HCT116 (cell line): ENCODE results near the gene SOBP. TPM values are rescaled to one million over a fixed set of nuclear protein-coding genes. Genes with fewer than 3 reads are reported as not detected.
A peak's percentile ranks its signal among the peaks of the same experiment; 100 is the strongest.

ENCODE experiments used
- ATAC-seq: fragments of 200-7000 bp; cut with Tn5 transposase; 2 replicates; pipeline ENCODE4 v1.9.1; 2020; ENCODE audit warnings: mild to moderate bottlenecking, moderate library complexity
- BruUV-seq: library from RNA; stranded (reverse); fragments of 400-500 nt; replicated peaks from 2 replicates; lab custom pipeline; 2021; lab: Mats Ljungman, UMichigan
- CTCF ChIA-PET: fragments of 300-600 bp; sonication (Branson Sonifier 250); formaldehyde crosslinking; loops from one replicate; lab custom pipeline; 2021; ENCODE audit warnings: antibody characterized with exemption; lab: Charles Lee
- POLR2A ChIA-PET: fragments of 300-600, 350-600 bp; sonication (Branson Sonifier 250); formaldehyde crosslinking; loops from one replicate; lab custom pipeline; 2021; ENCODE audit warnings: antibody characterized with exemption; lab: Charles Lee
- RAD21 ChIA-PET, 2 experiments: fragments of 300-600 bp; sonication (Branson Sonifier 250); formaldehyde crosslinking; loops; one replicate each; lab custom pipeline; 2023; ENCODE audit warnings: low total read pairs in 2 of 2; ENCODE audit not compliant: uncharacterized antibody in 2 of 2, unreplicated experiment in 2 of 2, low non-redundant PET in 1 of 2; lab: Charles Lee
- DNase-seq: peaks from one replicate; pipeline ENCODE4 v3.0.0-alpha.2; 2010; ENCODE audit warnings: low read depth, low spot score
- H2AFZ ChIP-seq: fragments of 200-600 bp; shearing (Covaris generic), sonication (generic); 2 replicates; pipeline ENCODE4 v1.6.1; 2017; ENCODE audit warnings: low read depth, mixed run types, mixed read lengths, antibody characterized with exemption, low read length; ENCODE audit not compliant: poor library complexity, severe bottlenecking
- H3K27ac ChIP-seq: 2 replicates; pipeline ENCODE4 v1.5.1; 2012; ENCODE audit warnings: low read depth, low read length
- H3K27me3 ChIP-seq: fragments of 200-600 bp; sonication (generic); 2 replicates; pipeline ENCODE4 v1.6.1; 2016; ENCODE audit warnings: mixed run types, low read length, mixed read lengths; ENCODE audit not compliant: insufficient read depth
- H3K36me3 ChIP-seq, 2 experiments: fragments of 200-500 bp in 1 of 2; fragments of 200-600 bp in 1 of 2; sonication (Bioruptor generic) in 1 of 2; sonication (generic) in 1 of 2; 2 replicates each; pipeline versions ENCODE4 v1.5.1 to v1.6.1; 2014 to 2016; ENCODE audit warnings: low read length in 2 of 2, inconsistent platforms in 1 of 2, mixed read lengths in 1 of 2, mixed run types in 1 of 2; ENCODE audit not compliant: insufficient read depth in 2 of 2, control insufficient read depth in 1 of 2
- H3K4me1 ChIP-seq, 2 experiments: fragments of 200-600 bp in 1 of 2; sonication (generic) in 1 of 2; 2 replicates each; pipeline versions ENCODE4 v1.5.1 to v1.6.1; 2012 to 2017; ENCODE audit warnings: low read length in 2 of 2, inconsistent platforms in 1 of 2, mild to moderate bottlenecking in 1 of 2, mixed read lengths in 1 of 2, mixed run types in 1 of 2, moderate library complexity in 1 of 2; ENCODE audit not compliant: insufficient read depth in 2 of 2, control insufficient read depth in 1 of 2
- H3K4me2 ChIP-seq: fragments of 200-600 bp; sonication (generic); 2 replicates; pipeline ENCODE4 v1.6.1; 2017; ENCODE audit warnings: mixed run types, low read length, mixed read lengths
- H3K4me3 ChIP-seq, 2 experiments: fragments of 200-600 bp in 1 of 2; sonication (generic) in 1 of 2; replicated peaks in 1 of 2; 2 replicates each; pipeline ENCODE4 v1.5.1; 2011 to 2016; ENCODE audit warnings: low read length in 2 of 2, control low read depth in 1 of 2, low read depth in 1 of 2, mild to moderate bottlenecking in 1 of 2, mixed read lengths in 1 of 2, mixed run types in 1 of 2
- H3K79me2 ChIP-seq: fragments of 200-600 bp; sonication (generic); 2 replicates; pipeline ENCODE4 v1.6.1; 2017; ENCODE audit warnings: mild to moderate bottlenecking, mixed run types, low read length, moderate library complexity, mixed read lengths; ENCODE audit not compliant: insufficient read depth
- H3K9ac ChIP-seq: fragments of 200-600 bp; sonication (generic); 2 replicates; pipeline ENCODE4 v1.6.1; 2016; ENCODE audit warnings: low read length, mixed read lengths
- H3K9me2 ChIP-seq: fragments of 200-600 bp; sonication (generic), shearing (Covaris generic); 2 replicates; pipeline ENCODE4 v1.6.1; 2017; ENCODE audit warnings: mixed run types, mild to moderate bottlenecking, moderate library complexity; ENCODE audit not compliant: insufficient read depth
- H3K9me3 ChIP-seq, 2 experiments: fragments of 200-500 bp in 1 of 2; fragments of 200-600 bp in 1 of 2; sonication (Bioruptor generic) in 1 of 2; sonication (generic) in 1 of 2; 2 replicates each; pipeline ENCODE4 v1.6.1; 2014 to 2017; ENCODE audit warnings: low read length in 2 of 2, mixed read lengths in 2 of 2, inconsistent platforms in 1 of 2, low read depth in 1 of 2, mild to moderate bottlenecking in 1 of 2, mixed run types in 1 of 2, moderate library complexity in 1 of 2; ENCODE audit not compliant: control insufficient read depth in 1 of 2, insufficient read depth in 1 of 2
- H4K20me1 ChIP-seq: fragments of 200-600 bp; sonication (generic), shearing (Covaris generic); 2 replicates; pipeline ENCODE4 v1.6.1; 2017; ENCODE audit warnings: mixed run types, mild to moderate bottlenecking, moderate library complexity; ENCODE audit not compliant: insufficient read depth
- CBX3 ChIP-seq: IDR thresholded peaks from 2 replicates; pipeline ENCODE4 v1.6.1; 2012; ENCODE audit warnings: low read depth
- ELF1 ChIP-seq: IDR thresholded peaks from 2 replicates; pipeline ENCODE4 v1.6.1; 2012; ENCODE audit warnings: low read depth, borderline replicate concordance
- EZH2 ChIP-seq: fragments of 200-600 bp; sonication (generic); IDR thresholded peaks from 2 replicates; pipeline ENCODE4 v1.6.1; 2017; ENCODE audit warnings: antibody characterized with exemption, mixed run types
- EZH2phosphoT487 ChIP-seq: fragments of 200-600 bp; IDR thresholded peaks from 2 replicates; pipeline ENCODE4 v1.6.1; 2018; ENCODE audit warnings: antibody characterized with exemption, borderline replicate concordance
- FOSL1 ChIP-seq: IDR thresholded peaks from 2 replicates; pipeline ENCODE4 v1.6.1; 2012; ENCODE audit warnings: low read depth
- POLR2A ChIP-seq: IDR thresholded peaks from 2 replicates; pipeline ENCODE4 v1.7.0; 2011; ENCODE audit warnings: borderline replicate concordance; ENCODE audit not compliant: insufficient read depth, insufficient read length; ENCODE audit errors: extremely low read depth
- SIN3A ChIP-seq: IDR thresholded peaks from 2 replicates; pipeline ENCODE4 v1.6.1; 2012; ENCODE audit warnings: low read depth
- SRF ChIP-seq: IDR thresholded peaks from 2 replicates; pipeline ENCODE4 v1.6.1; 2012; ENCODE audit warnings: low read depth
- TCF7L2 ChIP-seq: IDR thresholded peaks from 2 replicates; pipeline ENCODE4 v1.7.0; 2011; ENCODE audit warnings: borderline replicate concordance, inconsistent platforms; ENCODE audit not compliant: insufficient read depth, insufficient read length; ENCODE audit errors: extremely low read depth
- ZFX ChIP-seq: fragments of 450-650 bp; IDR thresholded peaks from 2 replicates; pipeline ENCODE4 v1.6.1; 2017
- ZNF274 ChIP-seq: fragments of 200-500 bp; sonication (Bioruptor generic); IDR thresholded peaks from 2 replicates; pipeline ENCODE4 v1.6.1; 2014; ENCODE audit warnings: mild to moderate bottlenecking, low read depth, low read length, inconsistent platforms
- intact Hi-C: fragments of 100-400 bp; cut with micrococcal nuclease; formaldehyde crosslinking; loops from 2 replicates; pipeline ENCODE4 v1.10.0; 2022
- total RNA-seq: library from RNA; stranded (reverse); gene quantifications from one replicate; pipeline ENCODE4 v1.2.1, GENCODE V29; 2021; ENCODE audit not compliant: unreplicated experiment
- TF ChIP-seq, protein P1 (sequence below): IDR thresholded peaks from 2 replicates; pipeline ENCODE4 v1.6.1; 2012
- TF ChIP-seq, protein P2 (sequence below): IDR thresholded peaks from 2 replicates; pipeline ENCODE4 v1.6.1; 2012; ENCODE audit warnings: low read depth
- TF ChIP-seq, protein P3 (sequence below), 3 experiments: fragments of 200-600 bp in 1 of 3; sonication (generic) in 1 of 3; IDR thresholded peaks in 2 of 3; conservative IDR thresholded peaks in 1 of 3; 2 replicates each; pipeline ENCODE4 v1.5.1; 2012 to 2017; ENCODE audit warnings: low read depth in 2 of 3, low read length in 2 of 3, antibody characterized with exemption in 1 of 3, borderline replicate concordance in 1 of 3, control low read depth in 1 of 3, mild to moderate bottlenecking in 1 of 3, mixed read lengths in 1 of 3, mixed run types in 1 of 3, moderate library complexity in 1 of 3; ENCODE audit not compliant: insufficient read depth in 1 of 3
- TF ChIP-seq, protein P4 (sequence below): IDR thresholded peaks from 2 replicates; pipeline ENCODE4 v1.6.1; 2012

SOBP gene
- total RNA-seq, 1 experiment from 2014 or later = 2.6 TPM

DNA sequence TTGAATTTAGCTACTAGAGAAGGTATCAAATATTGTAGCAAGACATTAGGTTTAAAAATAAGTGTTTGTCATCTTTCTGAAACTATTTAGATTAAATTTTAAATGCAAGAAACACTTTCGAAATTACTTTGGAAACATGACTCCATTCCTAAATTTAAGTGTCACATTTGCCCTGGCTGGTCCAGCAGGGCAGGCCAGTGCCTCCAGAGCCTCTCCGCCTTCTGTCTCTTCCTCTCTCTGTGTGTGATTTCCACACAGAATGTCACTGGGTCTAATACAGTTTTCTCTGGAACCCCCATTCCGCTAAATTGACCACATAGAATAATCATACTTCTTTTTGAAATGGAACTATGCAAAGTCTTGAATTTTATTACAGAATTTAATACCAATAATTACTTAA is 111.5 kb downstream of the SOBP start:
- intact Hi-C loops = no loop called here
- Histone ChIP-seq H3K36me3 (no peaks in the 10 kb centered on the region), H4K20me1 (no peaks in the 10 kb centered on the region), H3K27ac (no peak overlapping the region), H3K4me3 (peak overlapping the region in 1 of 2 experiments; percentile 22; a peak in 1 of 4 replicates), H2AFZ (no peak overlapping the region), H3K9ac (0 out of 2 replicates have a peak overlapping the region, but pooled peaks have one; percentile 14), H3K27me3 (no peaks in the 10 kb centered on the region), H3K4me2 (peak overlapping the region; percentile 66), H3K79me2 (no peaks in the 10 kb centered on the region), H3K4me1 (peaks cover 11 to 20% of the 10 kb centered on the region in 2 experiments), H3K9me2 (no peaks in the 10 kb centered on the region), H3K9me3 (no peaks in the 10 kb centered on the region)
- ATAC-seq (no peak), DNase-seq (no peak)
- ChIA-PET CTCF (no interaction called here), RAD21 (no interaction called here), POLR2A (no interaction called here)
- no TSS peak for BruUV-seq
- TF ChIP-seq SRF (no peak), TCF7L2 (no peak), ZFX (no peak), ZNF274 (no peak), SIN3A (no peak), FOSL1 (no peak), CBX3 (no peak), POLR2A (no peak), EZH2phosphoT487 (no peak), ELF1 (no peak), EZH2 (no peak)
- TF ChIP-seq, protein P1, sequence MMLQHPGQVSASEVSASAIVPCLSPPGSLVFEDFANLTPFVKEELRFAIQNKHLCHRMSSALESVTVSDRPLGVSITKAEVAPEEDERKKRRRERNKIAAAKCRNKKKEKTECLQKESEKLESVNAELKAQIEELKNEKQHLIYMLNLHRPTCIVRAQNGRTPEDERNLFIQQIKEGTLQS = no peak
- TF ChIP-seq, protein P2, sequence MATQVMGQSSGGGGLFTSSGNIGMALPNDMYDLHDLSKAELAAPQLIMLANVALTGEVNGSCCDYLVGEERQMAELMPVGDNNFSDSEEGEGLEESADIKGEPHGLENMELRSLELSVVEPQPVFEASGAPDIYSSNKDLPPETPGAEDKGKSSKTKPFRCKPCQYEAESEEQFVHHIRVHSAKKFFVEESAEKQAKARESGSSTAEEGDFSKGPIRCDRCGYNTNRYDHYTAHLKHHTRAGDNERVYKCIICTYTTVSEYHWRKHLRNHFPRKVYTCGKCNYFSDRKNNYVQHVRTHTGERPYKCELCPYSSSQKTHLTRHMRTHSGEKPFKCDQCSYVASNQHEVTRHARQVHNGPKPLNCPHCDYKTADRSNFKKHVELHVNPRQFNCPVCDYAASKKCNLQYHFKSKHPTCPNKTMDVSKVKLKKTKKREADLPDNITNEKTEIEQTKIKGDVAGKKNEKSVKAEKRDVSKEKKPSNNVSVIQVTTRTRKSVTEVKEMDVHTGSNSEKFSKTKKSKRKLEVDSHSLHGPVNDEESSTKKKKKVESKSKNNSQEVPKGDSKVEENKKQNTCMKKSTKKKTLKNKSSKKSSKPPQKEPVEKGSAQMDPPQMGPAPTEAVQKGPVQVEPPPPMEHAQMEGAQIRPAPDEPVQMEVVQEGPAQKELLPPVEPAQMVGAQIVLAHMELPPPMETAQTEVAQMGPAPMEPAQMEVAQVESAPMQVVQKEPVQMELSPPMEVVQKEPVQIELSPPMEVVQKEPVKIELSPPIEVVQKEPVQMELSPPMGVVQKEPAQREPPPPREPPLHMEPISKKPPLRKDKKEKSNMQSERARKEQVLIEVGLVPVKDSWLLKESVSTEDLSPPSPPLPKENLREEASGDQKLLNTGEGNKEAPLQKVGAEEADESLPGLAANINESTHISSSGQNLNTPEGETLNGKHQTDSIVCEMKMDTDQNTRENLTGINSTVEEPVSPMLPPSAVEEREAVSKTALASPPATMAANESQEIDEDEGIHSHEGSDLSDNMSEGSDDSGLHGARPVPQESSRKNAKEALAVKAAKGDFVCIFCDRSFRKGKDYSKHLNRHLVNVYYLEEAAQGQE = no peak
- TF ChIP-seq, protein P3, sequence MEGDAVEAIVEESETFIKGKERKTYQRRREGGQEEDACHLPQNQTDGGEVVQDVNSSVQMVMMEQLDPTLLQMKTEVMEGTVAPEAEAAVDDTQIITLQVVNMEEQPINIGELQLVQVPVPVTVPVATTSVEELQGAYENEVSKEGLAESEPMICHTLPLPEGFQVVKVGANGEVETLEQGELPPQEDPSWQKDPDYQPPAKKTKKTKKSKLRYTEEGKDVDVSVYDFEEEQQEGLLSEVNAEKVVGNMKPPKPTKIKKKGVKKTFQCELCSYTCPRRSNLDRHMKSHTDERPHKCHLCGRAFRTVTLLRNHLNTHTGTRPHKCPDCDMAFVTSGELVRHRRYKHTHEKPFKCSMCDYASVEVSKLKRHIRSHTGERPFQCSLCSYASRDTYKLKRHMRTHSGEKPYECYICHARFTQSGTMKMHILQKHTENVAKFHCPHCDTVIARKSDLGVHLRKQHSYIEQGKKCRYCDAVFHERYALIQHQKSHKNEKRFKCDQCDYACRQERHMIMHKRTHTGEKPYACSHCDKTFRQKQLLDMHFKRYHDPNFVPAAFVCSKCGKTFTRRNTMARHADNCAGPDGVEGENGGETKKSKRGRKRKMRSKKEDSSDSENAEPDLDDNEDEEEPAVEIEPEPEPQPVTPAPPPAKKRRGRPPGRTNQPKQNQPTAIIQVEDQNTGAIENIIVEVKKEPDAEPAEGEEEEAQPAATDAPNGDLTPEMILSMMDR (IDR thresholded peaks at IDR 0.05 in 2 of 3, conservative IDR thresholded peaks at IDR 0.05 in 1 of 3; ENCODE audit: borderline replicate concordance in 1 of 3, insufficient read depth in 1 of 3, low read depth in 2 of 3, low read length in 2 of 3) = no peak
- TF ChIP-seq, protein P4, sequence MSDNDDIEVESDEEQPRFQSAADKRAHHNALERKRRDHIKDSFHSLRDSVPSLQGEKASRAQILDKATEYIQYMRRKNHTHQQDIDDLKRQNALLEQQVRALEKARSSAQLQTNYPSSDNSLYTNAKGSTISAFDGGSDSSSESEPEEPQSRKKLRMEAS = no peak
